Head of caudate nucleus (tissue), 42 donors: Measurements from ENCODE around the gene PTPRM.
A peak's percentile ranks its signal among the peaks of the same experiment; 100 is the strongest.

Experiments used
- DNase-seq, 42 donors: peaks; one replicate each; pipeline versions ENCODE4 v3.0.0 to v3.0.0-alpha.2; 2020 to 2021; ENCODE audit warnings: mixed read lengths in 7 of 42
- intact Hi-C: fragments of 100-400 bp; cut with DNase I; formaldehyde crosslinking; loops from one replicate; pipeline ENCODE4 v1.15.0; 2022

Gene PTPRM

GRCh38 chr18:8065773-8066172 lies 498.7 kb downstream of the PTPRM start:
- intact Hi-C loops = no loop called here
- no peak for DNase-seq

GRCh38 chr18:8069708-8070107 lies 502.6 kb downstream of the PTPRM start:
- no peak for DNase-seq
- intact Hi-C loops = no loop called here

- intact Hi-C loops = no loop called here
- no peak for DNase-seq
Observed at GRCh38 chr18:8073167-8073566, 506.1 kb downstream of the PTPRM start.

GRCh38 chr18:8080092-8080491 lies 513.0 kb downstream of the PTPRM start:
- intact Hi-C loops = no loop called here
- DNase-seq = no peak

- intact Hi-C loops = no loop called here
- DNase-seq = no peak
Observed at GRCh38 chr18:8081267-8081666, 514.2 kb downstream of the PTPRM start.

- intact Hi-C loops = no loop called here
- DNase-seq = no peak
Observed at GRCh38 chr18:8081872-8082553, 514.9 kb downstream of the PTPRM start.

GRCh38 chr18:8084160-8084559 lies 517.0 kb downstream of the PTPRM start:
- intact Hi-C loops = no loop called here
- peak in 24 of 42 donors; percentile 6 to 67 (median 35) for DNase-seq

- intact Hi-C loops = no loop called here
Observed at GRCh38 chr18:8088626-8089025, 521.5 kb downstream of the PTPRM start.

GRCh38 chr18:8091035-8091434 lies 523.9 kb downstream of the PTPRM start:
- no peak for DNase-seq
- intact Hi-C loops = no loop called here

More at GRCh38 chr18:8088626-8089025, 521.5 kb downstream of the PTPRM start:
- peak in 17 of 42 donors; percentile 5 to 66 (median 24) for DNase-seq

- intact Hi-C loops = no loop called here
- no peak for DNase-seq
Observed at GRCh38 chr18:8095947-8096570, 528.9 kb downstream of the PTPRM start.

GRCh38 chr18:8097399-8097798 lies 530.3 kb downstream of the PTPRM start:
- intact Hi-C loops = no loop called here
- DNase-seq = no peak

GRCh38 chr18:8097927-8098326 lies 530.8 kb downstream of the PTPRM start:
- intact Hi-C loops = no loop called here

GRCh38 chr18:8106603-8107002 lies 539.5 kb downstream of the PTPRM start:
- no peak for DNase-seq
- intact Hi-C loops = no loop called here

More at GRCh38 chr18:8097927-8098326, 530.8 kb downstream of the PTPRM start:
- no peak for DNase-seq

- intact Hi-C loops = no loop called here
Observed at GRCh38 chr18:8107426-8107825, 540.3 kb downstream of the PTPRM start.

GRCh38 chr18:8114480-8114879 lies 547.4 kb downstream of the PTPRM start:
- no peak for DNase-seq
- intact Hi-C loops = no loop called here

More at GRCh38 chr18:8107426-8107825, 540.3 kb downstream of the PTPRM start:
- DNase-seq = no peak

- DNase-seq = no peak
- intact Hi-C loops = no loop called here
Observed at GRCh38 chr18:8116341-8117005, 549.4 kb downstream of the PTPRM start.

- DNase-seq = no peak
- intact Hi-C loops = no loop called here
Observed at GRCh38 chr18:8117006-8117371, 549.9 kb downstream of the PTPRM start.

- no peak for DNase-seq
- intact Hi-C loops = no loop called here
Observed at GRCh38 chr18:8121101-8121500, 554.0 kb downstream of the PTPRM start.

GRCh38 chr18:8121942-8122480 lies 554.9 kb downstream of the PTPRM start:
- peak in 2 of 42 donors; percentile 17 to 65 for DNase-seq

More at GRCh38 chr18:8121942-8122480, 554.9 kb downstream of the PTPRM start:
- intact Hi-C loops = no loop called here
